ENCODE results near the gene EPB41L4B. TPM values are rescaled to one million over a fixed set of nuclear protein-coding genes. Genes with fewer than 3 reads are reported as not detected.

Gene EPB41L4B
- total RNA-seq, 2 donors from 2014 or later: 13.3 to 15.1 TPM

DNA sequence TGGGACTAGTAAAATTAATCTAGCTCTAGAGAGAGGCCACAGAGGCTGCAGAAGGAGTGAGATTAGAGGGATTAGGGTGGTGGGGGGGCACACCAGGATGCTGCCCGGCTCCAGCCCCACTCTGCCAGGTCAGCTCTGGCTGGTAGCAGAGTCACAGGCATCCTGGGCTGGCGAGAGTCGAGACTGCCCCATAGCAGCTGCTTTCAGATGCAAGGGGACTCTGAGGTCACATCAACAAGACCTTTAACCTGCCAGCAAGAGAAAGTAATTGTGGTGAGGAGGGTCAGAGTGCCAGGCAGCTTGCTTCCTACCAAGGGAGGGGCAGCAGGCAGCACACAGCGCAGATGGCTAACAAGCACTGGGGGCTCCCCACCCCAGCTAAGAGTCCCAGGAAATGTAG is 7.5 kb downstream of the EPB41L4B start:
- TF ChIP-seq POLR2AphosphoS5 (IDR thresholded peaks at IDR 0.05): no peak
- no peak for TF ChIP-seq POLR2A (IDR thresholded peaks at IDR 0.05)
- no peaks in the 10 kb centered on the region for H3K27me3 ChIP-seq (replicated peaks; ENCODE audit: insufficient read depth)
- no peaks in the 10 kb centered on the region for H3K36me3 ChIP-seq
- H3K9me3 ChIP-seq: no peaks in the 10 kb centered on the region
- H3K27ac ChIP-seq: no peak overlapping the region
- 84% methylated on average over 4 of the region's 4 CpGs for WGBS
- H3K4me3 ChIP-seq: no peak overlapping the region
- intact Hi-C loops (cut with DNase I): no loop called here
- peaks cover 11% of the 10 kb centered on the region for H3K4me1 ChIP-seq (replicated peaks)
- no peak for DNase-seq (ENCODE audit: low spot score)

- no peak overlapping the region for H3K27ac ChIP-seq
- no peak for TF ChIP-seq CTCF (IDR thresholded peaks at IDR 0.05)
- TF ChIP-seq POLR2A (IDR thresholded peaks at IDR 0.05): no peak
- no peak for TF ChIP-seq POLR2AphosphoS5 (IDR thresholded peaks at IDR 0.05)
- 88% methylated on average over 7 of the region's 7 CpGs for WGBS
Measured at GRCh38 chr9:109312783-109313182, 8.1 kb downstream of the EPB41L4B start.

DNA sequence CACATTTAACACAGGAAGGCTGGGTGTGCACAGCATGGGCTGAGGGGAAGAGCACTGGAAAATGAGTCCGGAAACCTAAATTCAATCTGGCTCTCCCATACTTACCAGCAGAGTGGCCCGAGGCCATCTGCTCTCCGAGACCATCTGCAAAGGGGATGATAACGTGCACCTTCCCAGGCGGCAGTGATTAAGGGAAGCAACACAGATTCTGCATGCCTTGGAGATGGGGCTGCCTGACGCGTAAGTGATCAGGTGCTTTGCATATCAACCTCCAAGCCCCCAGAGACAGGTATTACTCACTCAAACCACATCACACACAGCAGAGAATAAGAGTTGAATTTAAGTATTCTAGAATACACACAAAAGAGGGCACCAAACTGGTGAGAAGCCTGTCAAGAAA is 9.1 kb downstream of the EPB41L4B start:
- H3K27ac ChIP-seq: no peak overlapping the region

More at GRCh38 chr9:109312783-109313182, 8.1 kb downstream of the EPB41L4B start:
- Histone ChIP-seq H3K9me3 (no peaks in the 10 kb centered on the region), H3K4me1 (replicated peaks) (peaks cover 11% of the 10 kb centered on the region), H3K27me3 (replicated peaks; ENCODE audit: insufficient read depth) (no peaks in the 10 kb centered on the region), H3K4me3 (no peak overlapping the region), H3K36me3 (no peaks in the 10 kb centered on the region)
- no peak for DNase-seq (ENCODE audit: low spot score)
- intact Hi-C loops (cut with DNase I): no loop called here

DNA sequence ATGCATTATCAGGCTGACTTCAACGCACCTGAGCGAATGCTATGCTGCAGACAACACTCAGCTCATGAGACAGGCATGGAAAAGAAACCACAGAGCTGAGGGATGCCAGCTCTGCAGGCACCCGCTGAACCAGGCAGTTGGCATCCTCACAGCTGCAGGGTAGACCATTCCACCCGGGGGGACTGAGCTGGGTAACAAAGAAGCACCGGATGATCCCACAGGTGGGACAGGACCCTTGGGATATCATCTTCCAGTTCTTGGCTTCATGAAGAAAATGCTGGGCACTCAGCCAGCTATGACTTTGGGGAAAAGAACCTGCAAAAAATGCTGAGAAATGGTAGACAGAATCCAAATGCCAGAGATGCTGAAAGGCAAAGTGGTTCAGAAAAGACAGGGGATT is 9.6 kb downstream of the EPB41L4B start:
- no peaks in the 10 kb centered on the region for H3K27me3 ChIP-seq (replicated peaks; ENCODE audit: insufficient read depth)
- DNase-seq (ENCODE audit: low spot score): no peak
- no peak overlapping the region for H3K4me3 ChIP-seq
- TF ChIP-seq CTCF (IDR thresholded peaks at IDR 0.05) (no peak), POLR2AphosphoS5 (IDR thresholded peaks at IDR 0.05) (no peak), POLR2A (IDR thresholded peaks at IDR 0.05) (no peak)
- H3K9me3 ChIP-seq: no peaks in the 10 kb centered on the region
- H3K36me3 ChIP-seq: no peaks in the 10 kb centered on the region
- no peak overlapping the region for H3K27ac ChIP-seq
- intact Hi-C loops (cut with DNase I): no loop called here
- 44% methylated on average over 5 of the region's 5 CpGs for WGBS
- H3K4me1 ChIP-seq (replicated peaks): peaks cover 5% of the 10 kb centered on the region

More for the DNA sequence above, 9.1 kb downstream of the EPB41L4B start:
- DNase-seq (ENCODE audit: low spot score): no peak
- TF ChIP-seq CTCF (IDR thresholded peaks at IDR 0.05) (no peak), POLR2AphosphoS5 (IDR thresholded peaks at IDR 0.05) (no peak), POLR2A (IDR thresholded peaks at IDR 0.05) (no peak)
- H3K27me3 ChIP-seq (replicated peaks; ENCODE audit: insufficient read depth): no peaks in the 10 kb centered on the region
- H3K4me3 ChIP-seq: no peak overlapping the region
- H3K9me3 ChIP-seq: no peaks in the 10 kb centered on the region
- WGBS: 77% methylated on average over 7 of the region's 7 CpGs
- H3K4me1 ChIP-seq (replicated peaks): peaks cover 5% of the 10 kb centered on the region
- intact Hi-C loops (cut with DNase I): no loop called here
- H3K36me3 ChIP-seq: no peaks in the 10 kb centered on the region

GRCh38 chr9:109310486-109310901 is 10.4 kb downstream of the EPB41L4B start:
- H3K36me3 ChIP-seq: no peaks in the 10 kb centered on the region
- peaks cover 5% of the 10 kb centered on the region for H3K4me1 ChIP-seq (replicated peaks)
- intact Hi-C loops (cut with DNase I): no loop called here
- TF ChIP-seq CTCF (IDR thresholded peaks at IDR 0.05) (no peak), POLR2AphosphoS5 (IDR thresholded peaks at IDR 0.05) (no peak), POLR2A (IDR thresholded peaks at IDR 0.05) (no peak)
- H3K9me3 ChIP-seq: no peaks in the 10 kb centered on the region
- WGBS: 44% methylated on average over 7 of the region's 7 CpGs
- H3K27me3 ChIP-seq (replicated peaks; ENCODE audit: insufficient read depth): no peaks in the 10 kb centered on the region
- H3K4me3 ChIP-seq: no peak overlapping the region
- no peak for DNase-seq (ENCODE audit: low spot score)
- no peak overlapping the region for H3K27ac ChIP-seq
